NCI-H226 (cell line): ENCODE data around the gene GPS1.

Source experiments
- DNase-seq: peaks from one replicate; pipeline ENCODE4 v3.0.0-alpha.2; 2015

GPS1 gene

GRCh38 chr17:82106688-82107305 is 55.1 kb downstream of the GPS1 start:
- no peak for DNase-seq
